A172 (cell line): ENCODE measurements around the gene ANKLE2. TPM values are rescaled to one million over a fixed set of nuclear protein-coding genes. Genes with fewer than 3 reads are reported as not detected.

Source experiments
- DNase-seq: peaks from one replicate; pipeline ENCODE4 v3.0.0-alpha.2; 2015; ENCODE audit warnings: low spot score
- total RNA-seq: library from RNA; depleted of rRNA; stranded (reverse); fragments of >200 nt; shearing (Covaris generic); gene quantifications from 2 replicates; pipeline ENCODE4 v1.2.3, GENCODE V29; 2014

The ANKLE2 gene
- total RNA-seq, 1 experiment from 2014 or later, result 101 TPM

GRCh38 chr12:132747395-132747794 lies 14.2 kb downstream of the ANKLE2 start:
- DNase-seq, result no peak

GRCh38 chr12:132746613-132747012 lies 15.0 kb downstream of the ANKLE2 start:
- no peak for DNase-seq

DNA sequence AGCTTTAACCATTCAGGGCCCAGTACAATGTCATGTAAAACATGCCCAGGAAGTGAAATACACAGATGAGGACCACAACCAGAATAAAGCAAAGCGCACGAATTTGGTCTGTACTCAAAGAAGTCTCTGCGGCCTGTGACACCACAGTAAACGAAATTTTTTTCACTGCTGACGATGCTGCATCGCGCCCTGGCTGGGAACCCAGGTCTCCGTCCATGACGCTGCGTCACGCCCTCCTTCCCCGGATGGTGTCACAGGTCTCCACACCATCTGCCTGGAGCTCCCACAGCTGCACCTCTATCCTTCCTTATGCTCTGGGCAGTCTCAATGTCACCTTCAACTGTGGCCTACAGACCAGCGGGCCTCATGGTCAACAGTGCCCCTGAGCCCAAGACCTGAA lies 17.8 kb downstream of the ANKLE2 start:
- no peak for DNase-seq

- DNase-seq, result no peak
These were observed 20.0 kb downstream of the ANKLE2 start for GRCh38 chr12:132741620-132742019.

DNA sequence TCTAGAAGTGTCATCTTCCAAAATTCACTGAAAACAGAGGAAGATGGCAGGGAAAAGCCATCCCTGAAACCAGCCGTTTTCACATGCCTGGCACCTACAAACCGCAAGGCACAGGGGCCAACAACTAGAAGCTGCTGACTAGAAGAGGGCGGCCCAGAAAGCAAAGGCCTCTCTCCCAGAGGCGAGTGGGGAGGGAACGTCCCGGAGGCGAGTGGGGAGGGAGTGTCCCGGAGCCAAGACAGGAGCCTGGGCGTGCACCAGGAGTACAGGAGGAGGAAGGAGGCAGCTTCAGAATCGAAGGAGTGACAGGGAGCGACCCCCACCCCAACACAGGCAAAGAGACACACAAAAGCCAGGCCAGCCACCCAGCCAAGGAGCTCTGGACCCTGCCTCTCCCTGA lies 21.0 kb downstream of the ANKLE2 start:
- DNase-seq, result no peak

DNA sequence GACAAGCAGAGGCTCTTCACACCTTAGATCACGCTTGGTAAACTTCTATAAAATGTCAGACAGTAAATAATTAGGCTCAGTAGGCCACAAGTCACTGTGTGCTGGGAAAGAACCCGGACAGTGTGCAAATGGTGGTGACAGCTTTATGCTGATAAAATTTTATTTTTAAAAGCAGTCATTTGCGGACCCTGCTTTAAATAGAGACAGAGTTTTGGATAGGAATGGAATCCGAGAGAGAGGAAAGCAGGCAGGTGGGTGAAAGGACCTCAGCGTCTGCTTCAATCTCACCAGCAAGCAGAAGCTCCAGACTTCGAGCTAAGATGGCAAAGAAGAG lies 21.4 kb downstream of the ANKLE2 start:
- no peak for DNase-seq

GRCh38 chr12:132739600-132740312 lies 21.9 kb downstream of the ANKLE2 start:
- no peak for DNase-seq

DNA sequence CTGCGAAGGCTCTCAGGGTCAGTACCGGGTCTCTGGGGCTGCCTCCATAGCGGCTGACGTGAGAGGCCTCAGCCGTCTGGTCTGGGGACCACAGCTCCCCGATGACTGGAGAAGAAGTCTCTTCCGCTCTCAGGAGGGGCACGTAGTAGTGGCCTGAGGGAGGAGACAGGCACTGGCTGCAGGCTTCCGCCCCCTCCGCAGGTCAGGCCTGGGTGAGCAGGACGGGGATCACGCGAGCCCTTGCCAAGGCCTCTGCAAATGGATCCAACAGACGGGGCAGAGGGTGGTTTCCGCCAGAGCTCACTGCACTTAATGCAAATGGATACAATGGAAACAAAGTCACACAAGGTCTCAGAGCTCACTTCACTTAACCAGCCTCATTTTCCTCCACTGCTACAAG lies 24.7 kb downstream of the ANKLE2 start:
- DNase-seq, result no peak

DNA sequence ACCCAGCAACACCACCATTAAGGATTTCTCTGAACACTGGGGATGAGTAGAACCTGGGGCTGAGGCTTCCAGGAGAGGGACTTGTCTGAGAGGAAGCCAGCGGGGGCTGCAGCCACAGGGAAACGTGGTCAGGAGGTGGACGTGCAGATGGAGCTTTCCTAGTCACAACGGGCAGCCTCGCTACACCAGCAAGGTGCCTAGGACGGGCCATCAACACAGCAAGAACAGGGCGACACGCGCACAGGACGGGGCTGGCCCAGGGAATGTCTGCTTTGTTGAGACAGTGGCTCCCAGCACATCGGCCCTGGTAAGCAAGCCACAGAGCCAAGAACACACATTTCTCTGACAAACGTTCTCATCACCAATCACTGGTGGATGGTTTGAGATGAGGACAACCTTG lies 25.3 kb downstream of the ANKLE2 start:
- DNase-seq, result no peak

- no peak for DNase-seq
These were observed 26.1 kb downstream of the ANKLE2 start for GRCh38 chr12:132735496-132735895.

- no peak for DNase-seq
These were observed 27.4 kb downstream of the ANKLE2 start for GRCh38 chr12:132734206-132734605.

- no peak for DNase-seq
These were observed 30.1 kb downstream of the ANKLE2 start for GRCh38 chr12:132731574-132731973.

- no peak for DNase-seq
These were observed 31.3 kb downstream of the ANKLE2 start for GRCh38 chr12:132730353-132730752.

DNA sequence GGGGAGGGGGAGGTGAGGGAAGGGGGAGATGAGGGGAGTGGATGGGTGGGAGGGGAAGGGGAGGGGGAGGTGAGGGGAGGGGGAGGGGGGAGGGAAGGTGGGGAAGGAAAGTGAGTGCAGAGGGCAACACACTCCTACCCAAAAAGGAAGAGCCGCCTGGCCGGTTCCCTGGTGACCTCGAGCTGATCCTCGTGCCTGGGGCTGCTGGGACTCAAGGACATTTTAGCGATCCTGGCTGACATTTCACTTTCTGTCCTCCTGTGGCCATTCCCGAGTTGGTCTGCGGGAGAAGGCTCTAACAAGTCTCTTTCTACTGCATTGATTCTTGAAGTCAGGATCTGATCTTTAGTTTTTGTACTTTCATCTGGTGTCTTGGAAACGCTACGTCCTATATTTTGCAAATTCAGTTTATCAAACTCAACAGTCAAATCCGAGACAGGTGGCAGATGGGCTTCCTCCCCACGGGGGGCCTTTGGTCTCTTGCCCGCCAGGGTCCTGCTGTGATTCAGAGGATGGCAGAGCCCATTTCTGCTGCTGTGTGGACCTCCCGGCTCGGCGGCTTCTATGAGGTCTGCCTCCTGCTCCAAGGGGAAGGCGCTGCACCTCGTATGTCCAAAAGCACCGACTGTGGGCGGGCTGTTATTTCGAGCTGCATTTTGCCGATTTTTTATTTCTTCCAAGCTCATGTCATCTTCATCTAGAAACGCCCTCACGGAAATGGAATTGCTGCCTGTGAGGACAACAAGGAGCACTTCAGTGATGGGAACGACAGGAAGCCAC lies 31.9 kb downstream of the ANKLE2 start:
- DNase-seq, result no peak

DNA sequence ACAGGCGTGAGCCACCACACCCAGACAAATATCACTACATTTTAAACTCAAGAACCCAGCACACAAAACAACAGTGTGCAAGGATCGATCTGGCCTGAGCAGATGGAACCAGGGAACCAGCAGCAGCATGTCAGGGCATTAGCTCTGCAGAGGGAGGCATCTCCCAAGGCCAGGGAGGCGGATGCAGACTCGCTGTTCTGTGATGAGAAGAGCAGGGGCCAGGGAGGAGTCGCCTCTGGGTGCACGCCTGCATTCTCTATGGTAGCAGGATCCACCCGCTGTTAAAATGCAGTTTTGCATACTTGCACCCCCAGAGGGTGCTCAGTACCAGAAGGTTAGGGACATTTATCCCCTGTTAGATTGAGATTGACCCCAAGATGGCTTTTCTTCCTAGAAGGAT lies 33.1 kb downstream of the ANKLE2 start:
- no peak for DNase-seq

DNA sequence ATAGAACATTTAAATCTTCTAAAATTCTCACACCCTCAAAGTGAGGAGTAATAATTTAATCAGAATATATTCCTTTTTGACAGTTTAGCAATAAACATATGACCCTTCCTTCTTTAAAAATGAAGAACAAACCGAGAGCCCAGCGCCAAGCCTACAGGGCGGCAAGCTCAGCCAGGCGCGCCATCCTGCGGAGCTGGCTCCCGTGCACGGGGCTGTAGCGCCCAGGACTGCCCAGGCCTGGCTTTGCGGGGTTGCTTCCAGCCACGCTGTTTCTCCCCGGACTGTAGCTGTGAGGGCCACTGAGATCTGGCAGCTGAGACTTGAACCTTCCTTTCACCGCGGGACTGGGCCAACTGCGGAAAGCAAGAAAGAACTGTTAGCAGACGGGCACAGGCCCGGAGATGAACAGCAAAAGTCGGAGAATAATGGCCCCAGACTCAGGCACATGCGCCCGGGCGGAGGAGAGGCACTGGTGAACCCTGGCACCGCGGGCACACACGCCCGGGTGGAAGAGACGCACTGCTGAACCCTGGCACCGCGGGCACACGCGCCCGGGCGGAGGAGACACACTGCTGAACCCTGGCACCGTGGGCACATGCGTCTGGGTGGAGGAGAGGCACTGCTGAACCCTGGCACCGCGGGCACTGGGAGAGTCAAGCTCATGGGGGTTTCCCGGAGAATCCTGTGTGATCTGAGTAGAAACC lies 34.4 kb downstream of the ANKLE2 start:
- DNase-seq, result no peak

DNA sequence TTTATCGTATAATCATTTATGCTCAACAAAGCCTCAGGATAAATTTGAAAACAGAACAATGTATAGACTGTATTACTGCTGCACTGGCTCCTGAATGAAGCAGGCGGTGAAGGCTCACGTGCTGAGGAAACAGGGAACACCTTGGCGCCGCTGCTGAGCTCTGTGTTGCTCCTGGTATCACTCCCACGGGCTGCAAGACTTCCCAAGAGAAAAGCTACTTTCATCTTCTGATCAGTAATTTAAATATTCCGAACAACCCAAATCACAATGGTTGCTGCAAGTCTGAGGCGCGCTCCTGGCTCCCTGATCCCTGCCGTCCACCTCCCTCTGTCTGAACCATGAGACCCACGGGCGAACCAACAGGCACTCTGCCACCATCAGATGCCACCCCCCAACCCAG lies 35.2 kb downstream of the ANKLE2 start:
- DNase-seq, result no peak

DNA sequence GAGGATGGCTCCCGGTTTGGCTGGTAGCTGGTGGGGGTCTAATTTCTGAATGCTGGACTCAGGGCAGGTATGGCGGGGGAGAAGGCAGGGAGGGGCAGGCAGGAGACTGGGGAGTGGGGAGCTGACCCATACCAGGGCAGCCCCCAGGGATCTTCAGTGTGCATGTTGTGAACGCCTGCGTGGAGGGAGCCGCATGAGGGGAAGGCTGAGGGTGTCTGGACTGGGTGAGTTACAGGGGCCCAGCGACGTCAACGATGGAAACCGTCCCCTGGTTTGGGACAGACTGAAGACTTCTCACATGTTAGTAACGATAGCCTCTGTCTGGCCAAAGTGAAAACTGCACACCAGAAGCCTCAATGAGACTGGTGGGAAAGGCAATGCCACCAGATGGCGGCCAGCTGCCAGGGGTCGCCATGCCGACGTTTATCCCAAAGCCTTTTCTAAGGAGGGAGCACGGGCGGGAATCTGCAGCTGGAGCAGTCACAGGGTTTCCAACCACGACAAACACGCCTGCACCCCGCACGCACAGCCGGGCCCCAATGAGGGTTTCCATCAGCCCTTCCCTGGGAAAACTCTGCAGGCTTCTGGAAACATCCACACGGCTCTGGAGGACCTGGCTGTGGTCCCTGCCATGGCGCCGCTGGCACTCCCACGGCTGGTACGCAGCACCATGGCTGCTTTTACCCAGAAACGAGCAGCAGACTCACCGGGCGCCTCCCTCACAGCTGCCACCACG lies 37.0 kb downstream of the ANKLE2 start:
- DNase-seq, result no peak

- DNase-seq, result peak; percentile 83
These were observed 37.9 kb downstream of the ANKLE2 start for GRCh38 chr12:132723764-132724140.

GRCh38 chr12:132723015-132723763 lies 38.4 kb downstream of the ANKLE2 start:
- DNase-seq, result peak; percentile 84

GRCh38 chr12:132720606-132721345 lies 40.9 kb downstream of the ANKLE2 start:
- no peak for DNase-seq
